GM23338 (cell line): ENCODE measurements around the gene EXOC4. TPM values are rescaled to one million over a fixed set of nuclear protein-coding genes. Genes with fewer than 3 reads are reported as not detected.

Experiments
- ATAC-seq: fragments of 200-7000 bp; cut with Tn5 transposase; 3 replicates; pipeline ENCODE4 v1.9.1; 2020
- DNase-seq: peaks from one replicate; pipeline ENCODE4 v3.0.0-alpha.2; 2015; ENCODE audit warnings: low spot score
- H2AFZ ChIP-seq: fragments of 200-600 bp; sonication (generic); 2 replicates; pipeline ENCODE4 v1.8.0; 2016; ENCODE audit warnings: antibody characterized with exemption, mild to moderate bottlenecking, moderate library complexity
- H3F3A ChIP-seq: fragments of 200-600 bp; sonication (generic); replicated peaks from 2 replicates; pipeline ENCODE4 v1.8.0; 2017; ENCODE audit warnings: antibody characterized with exemption, mixed run types, low read depth
- H3K27ac ChIP-seq: fragments of 200-600 bp; sonication (generic); 2 replicates; pipeline ENCODE4 v1.6.1; 2016; ENCODE audit warnings: low read depth
- H3K27me3 ChIP-seq: fragments of 200-600 bp; sonication (generic); 2 replicates; pipeline ENCODE4 v1.8.0; 2016; ENCODE audit warnings: mild to moderate bottlenecking, mixed run types, moderate library complexity; ENCODE audit not compliant: insufficient read depth
- H3K36me3 ChIP-seq: fragments of 200-600 bp; sonication (generic); 2 replicates; pipeline ENCODE4 v1.8.0; 2016; ENCODE audit warnings: mild to moderate bottlenecking; ENCODE audit not compliant: insufficient read depth
- H3K4me1 ChIP-seq: fragments of 200-600 bp; sonication (generic); 2 replicates; pipeline ENCODE4 v1.8.0; 2016; ENCODE audit warnings: mild to moderate bottlenecking, moderate library complexity; ENCODE audit not compliant: insufficient read depth
- H3K4me2 ChIP-seq: fragments of 200-600 bp; sonication (generic); 2 replicates; pipeline ENCODE4 v1.7.1; 2017; ENCODE audit warnings: mixed run types
- H3K4me3 ChIP-seq: fragments of 200-600 bp; sonication (generic); 2 replicates; pipeline ENCODE4 v1.6.1; 2016; ENCODE audit warnings: mixed run types
- H3K79me2 ChIP-seq: fragments of 200-600 bp; sonication (generic); replicated peaks from 2 replicates; pipeline ENCODE4 v1.8.0; 2017; ENCODE audit warnings: mild to moderate bottlenecking; ENCODE audit not compliant: insufficient read depth
- H3K9me2 ChIP-seq: fragments of 200-600 bp; sonication (generic); 2 replicates; pipeline ENCODE4 v1.8.0; 2017; ENCODE audit not compliant: insufficient read depth
- H4K20me1 ChIP-seq: fragments of 200-600 bp; sonication (generic); replicated peaks from 2 replicates; pipeline ENCODE4 v1.8.0; 2017; ENCODE audit warnings: mild to moderate bottlenecking; ENCODE audit not compliant: insufficient read depth
- H3K27ac Mint-ChIP-seq: 2 replicates; pipeline ENCODE4 v1.8.0; 2020; ENCODE audit warnings: inconsistent platforms, mild to moderate bottlenecking, moderate library complexity, mixed read lengths
- H3K27me3 Mint-ChIP-seq: 3 replicates; pipeline ENCODE4 v1.8.0; 2022; ENCODE audit warnings: low read depth, mild to moderate bottlenecking, moderate library complexity, mixed read lengths, inconsistent platforms; ENCODE audit not compliant: insufficient read depth, poor library complexity
- H3K36me3 Mint-ChIP-seq: 3 replicates; pipeline ENCODE4 v1.8.0; 2021; ENCODE audit warnings: low read depth, mild to moderate bottlenecking, inconsistent platforms, moderate library complexity, mixed read lengths
- H3K4me1 Mint-ChIP-seq: 3 replicates; pipeline ENCODE4 v1.8.0; 2020; ENCODE audit warnings: mild to moderate bottlenecking, inconsistent platforms, mixed read lengths
- H3K4me3 Mint-ChIP-seq: 3 replicates; pipeline ENCODE4 v1.8.0; 2021; ENCODE audit warnings: moderate library complexity, mild to moderate bottlenecking, inconsistent platforms, mixed read lengths
- H3K9me3 Mint-ChIP-seq: 3 replicates; pipeline ENCODE4 v1.8.0; 2020; ENCODE audit warnings: moderate library complexity, mild to moderate bottlenecking, inconsistent platforms, mixed read lengths
- CREB1 ChIP-seq: fragments of 250-450 bp; sonication (Bioruptor Pico); IDR thresholded peaks from 2 replicates; pipeline ENCODE4 v1.5.0; 2020; ENCODE audit warnings: low read depth, mild to moderate bottlenecking, moderate library complexity
- EZH2 ChIP-seq: fragments of 200-600 bp; sonication (generic); IDR thresholded peaks from one replicate; pipeline ENCODE4 v1.8.0; 2017; ENCODE audit warnings: antibody characterized with exemption, mild to moderate bottlenecking, low read depth; ENCODE audit not compliant: unreplicated experiment
- EZH2phosphoT487 ChIP-seq: fragments of 200-600 bp; sonication (generic); IDR thresholded peaks from one replicate; pipeline ENCODE4 v1.8.1; 2018; ENCODE audit warnings: antibody characterized with exemption; ENCODE audit not compliant: unreplicated experiment
- JUNB ChIP-seq: IDR thresholded peaks from one replicate; pipeline ENCODE4 v1.6.1; 2016; ENCODE audit warnings: antibody characterized with exemption; ENCODE audit not compliant: unreplicated experiment
- NANOG ChIP-seq: IDR thresholded peaks from 2 replicates; pipeline ENCODE4 v1.6.1; 2016; ENCODE audit warnings: antibody characterized with exemption, borderline replicate concordance
- POLR2AphosphoS5 ChIP-seq: IDR thresholded peaks from 2 replicates; pipeline ENCODE4 v1.6.1; 2016; ENCODE audit warnings: antibody characterized with exemption, low read depth
- STAT1 ChIP-seq: IDR thresholded peaks from one replicate; pipeline ENCODE4 v1.6.1; 2016; ENCODE audit warnings: antibody characterized with exemption; ENCODE audit not compliant: unreplicated experiment
- ZNF114 ChIP-seq: fragments of 250-450 bp; sonication (Bioruptor Pico); IDR thresholded peaks from 2 replicates; pipeline ENCODE4 v1.5.0; 2020; ENCODE audit warnings: mild to moderate bottlenecking, moderate library complexity
- ZNF331 ChIP-seq: fragments of 250-450 bp; sonication (Bioruptor Pico); IDR thresholded peaks from 2 replicates; pipeline ENCODE4 v1.5.0; 2020; ENCODE audit warnings: low read depth, mild to moderate bottlenecking, moderate library complexity
- polyA plus RNA-seq: library from polyadenylated mRNA; unstranded; fragments of >200 nt; fragmentation: Nextera tagmentation; extraction: Ambion mirVana; gene quantifications from 2 replicates; pipeline ENCODE4 v1.2.1, GENCODE V29; 2016
- total RNA-seq: library from RNA; depleted of rRNA; stranded (reverse); fragments of >200 nt; shearing (Covaris generic); gene quantifications from 2 replicates; pipeline ENCODE4 v1.2.3, GENCODE V29; 2014
- TF ChIP-seq, protein P1 (sequence below): fragments of 250-450 bp; sonication (Bioruptor Pico); IDR thresholded peaks from 2 replicates; pipeline ENCODE4 v1.5.0; 2020; ENCODE audit warnings: mild to moderate bottlenecking, moderate library complexity
- TF ChIP-seq, protein P2 (sequence below): IDR thresholded peaks from 2 replicates; pipeline ENCODE4 v1.6.1; 2016; ENCODE audit warnings: antibody characterized with exemption
- TF ChIP-seq, protein P3 (sequence below), 2 experiments: fragments of 200-600 bp in 1 of 2; sonication (generic) in 1 of 2; conservative IDR thresholded peaks; 2 replicates each; pipeline versions ENCODE4 v1.5.1 to v1.6.1; 2016 to 2017; ENCODE audit warnings: antibody characterized with exemption in 2 of 2, low read depth in 2 of 2, mild to moderate bottlenecking in 2 of 2, moderate library complexity in 1 of 2
- TF ChIP-seq, protein P4 (sequence below): IDR thresholded peaks from one replicate; pipeline ENCODE4 v1.6.1; 2018; ENCODE audit warnings: antibody characterized with exemption; ENCODE audit not compliant: unreplicated experiment

The EXOC4 gene
- total and polyA plus RNA-seq, 2 experiments from 2014 or later: 37.5 to 52.7 TPM

DNA sequence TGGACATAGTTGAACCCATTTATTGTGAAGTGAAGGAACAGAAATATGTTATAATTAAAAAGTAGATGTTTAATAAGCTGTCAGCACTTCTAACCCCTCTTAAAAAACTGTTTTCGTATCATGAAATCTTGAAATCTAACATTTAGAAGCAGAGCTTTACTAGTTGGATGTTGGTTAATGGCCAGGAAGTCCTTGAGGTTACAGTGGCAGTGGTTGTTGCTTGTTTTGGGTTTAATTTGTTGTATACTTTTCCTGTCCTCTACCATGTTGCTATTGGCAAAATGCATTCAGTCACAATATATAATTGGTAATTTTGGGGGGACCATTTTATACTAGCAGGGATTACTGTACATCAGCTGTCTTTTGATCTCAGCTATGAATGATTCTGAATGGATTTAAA is 60.7 kb downstream of the EXOC4 start:
- no peaks in the 10 kb centered on the region for H3K27me3 ChIP-seq
- H3K4me2 ChIP-seq: no peak overlapping the region
- Mint-ChIP-seq H3K36me3 (peaks cover 6% of the 10 kb centered on the region; the same call in 2 of the 3 replicates), H3K9me3 (no peaks in the 10 kb centered on the region), H3K4me1 (no peaks in the 10 kb centered on the region), H3K27me3 (no peaks in the 10 kb centered on the region), H3K4me3 (no peak overlapping the region), H3K27ac (no peak overlapping the region)
- H3K4me3 ChIP-seq: no peak overlapping the region
- no peaks in the 10 kb centered on the region for H3K4me1 ChIP-seq
- no peak for ATAC-seq
- no peak overlapping the region for H3K27ac ChIP-seq
- H4K20me1 ChIP-seq: no peaks in the 10 kb centered on the region
- DNase-seq: no peak
- TF ChIP-seq ZNF331 (CRISPR knock-in tag) (no peak), ZNF114 (no peak), STAT1 (no peak), CREB1 (CRISPR knock-in tag) (no peak), EZH2 (no peak), NANOG (no peak), JUNB (no peak), POLR2AphosphoS5 (no peak), EZH2phosphoT487 (no peak)
- TF ChIP-seq, protein P1, sequence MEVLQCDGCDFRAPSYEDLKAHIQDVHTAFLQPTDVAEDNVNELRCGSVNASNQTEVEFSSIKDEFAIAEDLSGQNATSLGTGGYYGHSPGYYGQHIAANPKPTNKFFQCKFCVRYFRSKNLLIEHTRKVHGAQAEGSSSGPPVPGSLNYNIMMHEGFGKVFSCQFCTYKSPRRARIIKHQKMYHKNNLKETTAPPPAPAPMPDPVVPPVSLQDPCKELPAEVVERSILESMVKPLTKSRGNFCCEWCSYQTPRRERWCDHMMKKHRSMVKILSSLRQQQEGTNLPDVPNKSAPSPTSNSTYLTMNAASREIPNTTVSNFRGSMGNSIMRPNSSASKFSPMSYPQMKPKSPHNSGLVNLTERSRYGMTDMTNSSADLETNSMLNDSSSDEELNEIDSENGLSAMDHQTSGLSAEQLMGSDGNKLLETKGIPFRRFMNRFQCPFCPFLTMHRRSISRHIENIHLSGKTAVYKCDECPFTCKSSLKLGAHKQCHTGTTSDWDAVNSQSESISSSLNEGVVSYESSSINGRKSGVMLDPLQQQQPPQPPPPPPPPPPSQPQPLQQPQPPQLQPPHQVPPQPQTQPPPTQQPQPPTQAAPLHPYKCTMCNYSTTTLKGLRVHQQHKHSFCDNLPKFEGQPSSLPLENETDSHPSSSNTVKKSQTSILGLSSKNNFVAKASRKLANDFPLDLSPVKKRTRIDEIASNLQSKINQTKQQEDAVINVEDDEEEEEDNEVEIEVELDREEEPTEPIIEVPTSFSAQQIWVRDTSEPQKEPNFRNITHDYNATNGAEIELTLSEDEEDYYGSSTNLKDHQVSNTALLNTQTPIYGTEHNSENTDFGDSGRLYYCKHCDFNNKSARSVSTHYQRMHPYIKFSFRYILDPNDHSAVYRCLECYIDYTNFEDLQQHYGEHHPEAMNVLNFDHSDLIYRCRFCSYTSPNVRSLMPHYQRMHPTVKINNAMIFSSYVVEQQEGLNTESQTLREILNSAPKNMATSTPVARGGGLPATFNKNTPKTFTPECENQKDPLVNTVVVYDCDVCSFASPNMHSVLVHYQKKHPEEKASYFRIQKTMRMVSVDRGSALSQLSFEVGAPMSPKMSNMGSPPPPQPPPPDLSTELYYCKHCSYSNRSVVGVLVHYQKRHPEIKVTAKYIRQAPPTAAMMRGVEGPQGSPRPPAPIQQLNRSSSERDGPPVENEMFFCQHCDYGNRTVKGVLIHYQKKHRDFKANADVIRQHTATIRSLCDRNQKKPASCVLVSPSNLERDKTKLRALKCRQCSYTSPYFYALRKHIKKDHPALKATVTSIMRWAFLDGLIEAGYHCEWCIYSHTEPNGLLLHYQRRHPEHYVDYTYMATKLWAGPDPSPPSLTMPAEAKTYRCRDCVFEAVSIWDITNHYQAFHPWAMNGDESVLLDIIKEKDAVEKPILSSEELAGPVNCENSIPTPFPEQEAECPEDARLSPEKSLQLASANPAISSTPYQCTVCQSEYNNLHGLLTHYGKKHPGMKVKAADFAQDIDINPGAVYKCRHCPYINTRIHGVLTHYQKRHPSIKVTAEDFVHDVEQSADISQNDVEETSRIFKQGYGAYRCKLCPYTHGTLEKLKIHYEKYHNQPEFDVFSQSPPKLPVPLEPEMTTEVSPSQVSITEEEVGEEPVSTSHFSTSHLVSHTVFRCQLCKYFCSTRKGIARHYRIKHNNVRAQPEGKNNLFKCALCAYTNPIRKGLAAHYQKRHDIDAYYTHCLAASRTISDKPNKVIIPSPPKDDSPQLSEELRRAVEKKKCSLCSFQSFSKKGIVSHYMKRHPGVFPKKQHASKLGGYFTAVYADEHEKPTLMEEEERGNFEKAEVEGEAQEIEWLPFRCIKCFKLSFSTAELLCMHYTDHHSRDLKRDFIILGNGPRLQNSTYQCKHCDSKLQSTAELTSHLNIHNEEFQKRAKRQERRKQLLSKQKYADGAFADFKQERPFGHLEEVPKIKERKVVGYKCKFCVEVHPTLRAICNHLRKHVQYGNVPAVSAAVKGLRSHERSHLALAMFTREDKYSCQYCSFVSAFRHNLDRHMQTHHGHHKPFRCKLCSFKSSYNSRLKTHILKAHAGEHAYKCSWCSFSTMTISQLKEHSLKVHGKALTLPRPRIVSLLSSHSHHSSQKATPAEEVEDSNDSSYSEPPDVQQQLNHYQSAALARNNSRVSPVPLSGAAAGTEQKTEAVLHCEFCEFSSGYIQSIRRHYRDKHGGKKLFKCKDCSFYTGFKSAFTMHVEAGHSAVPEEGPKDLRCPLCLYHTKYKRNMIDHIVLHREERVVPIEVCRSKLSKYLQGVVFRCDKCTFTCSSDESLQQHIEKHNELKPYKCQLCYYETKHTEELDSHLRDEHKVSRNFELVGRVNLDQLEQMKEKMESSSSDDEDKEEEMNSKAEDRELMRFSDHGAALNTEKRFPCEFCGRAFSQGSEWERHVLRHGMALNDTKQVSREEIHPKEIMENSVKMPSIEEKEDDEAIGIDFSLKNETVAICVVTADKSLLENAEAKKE (CRISPR knock-in tag): no peak
- TF ChIP-seq, protein P2, sequence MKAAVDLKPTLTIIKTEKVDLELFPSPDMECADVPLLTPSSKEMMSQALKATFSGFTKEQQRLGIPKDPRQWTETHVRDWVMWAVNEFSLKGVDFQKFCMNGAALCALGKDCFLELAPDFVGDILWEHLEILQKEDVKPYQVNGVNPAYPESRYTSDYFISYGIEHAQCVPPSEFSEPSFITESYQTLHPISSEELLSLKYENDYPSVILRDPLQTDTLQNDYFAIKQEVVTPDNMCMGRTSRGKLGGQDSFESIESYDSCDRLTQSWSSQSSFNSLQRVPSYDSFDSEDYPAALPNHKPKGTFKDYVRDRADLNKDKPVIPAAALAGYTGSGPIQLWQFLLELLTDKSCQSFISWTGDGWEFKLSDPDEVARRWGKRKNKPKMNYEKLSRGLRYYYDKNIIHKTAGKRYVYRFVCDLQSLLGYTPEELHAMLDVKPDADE: no peak
- TF ChIP-seq, protein P3, sequence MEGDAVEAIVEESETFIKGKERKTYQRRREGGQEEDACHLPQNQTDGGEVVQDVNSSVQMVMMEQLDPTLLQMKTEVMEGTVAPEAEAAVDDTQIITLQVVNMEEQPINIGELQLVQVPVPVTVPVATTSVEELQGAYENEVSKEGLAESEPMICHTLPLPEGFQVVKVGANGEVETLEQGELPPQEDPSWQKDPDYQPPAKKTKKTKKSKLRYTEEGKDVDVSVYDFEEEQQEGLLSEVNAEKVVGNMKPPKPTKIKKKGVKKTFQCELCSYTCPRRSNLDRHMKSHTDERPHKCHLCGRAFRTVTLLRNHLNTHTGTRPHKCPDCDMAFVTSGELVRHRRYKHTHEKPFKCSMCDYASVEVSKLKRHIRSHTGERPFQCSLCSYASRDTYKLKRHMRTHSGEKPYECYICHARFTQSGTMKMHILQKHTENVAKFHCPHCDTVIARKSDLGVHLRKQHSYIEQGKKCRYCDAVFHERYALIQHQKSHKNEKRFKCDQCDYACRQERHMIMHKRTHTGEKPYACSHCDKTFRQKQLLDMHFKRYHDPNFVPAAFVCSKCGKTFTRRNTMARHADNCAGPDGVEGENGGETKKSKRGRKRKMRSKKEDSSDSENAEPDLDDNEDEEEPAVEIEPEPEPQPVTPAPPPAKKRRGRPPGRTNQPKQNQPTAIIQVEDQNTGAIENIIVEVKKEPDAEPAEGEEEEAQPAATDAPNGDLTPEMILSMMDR (conservative IDR thresholded peaks at IDR 0.05; ENCODE audit: low read depth in 2 of 2): no peak
- TF ChIP-seq, protein P4, sequence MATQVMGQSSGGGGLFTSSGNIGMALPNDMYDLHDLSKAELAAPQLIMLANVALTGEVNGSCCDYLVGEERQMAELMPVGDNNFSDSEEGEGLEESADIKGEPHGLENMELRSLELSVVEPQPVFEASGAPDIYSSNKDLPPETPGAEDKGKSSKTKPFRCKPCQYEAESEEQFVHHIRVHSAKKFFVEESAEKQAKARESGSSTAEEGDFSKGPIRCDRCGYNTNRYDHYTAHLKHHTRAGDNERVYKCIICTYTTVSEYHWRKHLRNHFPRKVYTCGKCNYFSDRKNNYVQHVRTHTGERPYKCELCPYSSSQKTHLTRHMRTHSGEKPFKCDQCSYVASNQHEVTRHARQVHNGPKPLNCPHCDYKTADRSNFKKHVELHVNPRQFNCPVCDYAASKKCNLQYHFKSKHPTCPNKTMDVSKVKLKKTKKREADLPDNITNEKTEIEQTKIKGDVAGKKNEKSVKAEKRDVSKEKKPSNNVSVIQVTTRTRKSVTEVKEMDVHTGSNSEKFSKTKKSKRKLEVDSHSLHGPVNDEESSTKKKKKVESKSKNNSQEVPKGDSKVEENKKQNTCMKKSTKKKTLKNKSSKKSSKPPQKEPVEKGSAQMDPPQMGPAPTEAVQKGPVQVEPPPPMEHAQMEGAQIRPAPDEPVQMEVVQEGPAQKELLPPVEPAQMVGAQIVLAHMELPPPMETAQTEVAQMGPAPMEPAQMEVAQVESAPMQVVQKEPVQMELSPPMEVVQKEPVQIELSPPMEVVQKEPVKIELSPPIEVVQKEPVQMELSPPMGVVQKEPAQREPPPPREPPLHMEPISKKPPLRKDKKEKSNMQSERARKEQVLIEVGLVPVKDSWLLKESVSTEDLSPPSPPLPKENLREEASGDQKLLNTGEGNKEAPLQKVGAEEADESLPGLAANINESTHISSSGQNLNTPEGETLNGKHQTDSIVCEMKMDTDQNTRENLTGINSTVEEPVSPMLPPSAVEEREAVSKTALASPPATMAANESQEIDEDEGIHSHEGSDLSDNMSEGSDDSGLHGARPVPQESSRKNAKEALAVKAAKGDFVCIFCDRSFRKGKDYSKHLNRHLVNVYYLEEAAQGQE: no peak
- no peaks in the 10 kb centered on the region for H3K36me3 ChIP-seq
- H3K9me2 ChIP-seq: no peaks in the 10 kb centered on the region
- no peaks in the 10 kb centered on the region for H3F3A ChIP-seq
- H2AFZ ChIP-seq: no peak overlapping the region
- no peaks in the 10 kb centered on the region for H3K79me2 ChIP-seq
